Bronchial epithelial cell (primary cell): ENCODE data around the gene SELENON. TPM values are rescaled to one million over a fixed set of nuclear protein-coding genes. Genes with fewer than 3 reads are reported as not detected.

Experiments
- DNase-seq: peaks from one replicate; pipeline ENCODE4 v3.0.0-alpha.2; 2010; ENCODE audit warnings: low read depth
- FAIRE-seq: peaks from 2 replicates; lab custom pipeline; 2011; peaks lifted over from hg19 to GRCh38; lab: Jason Lieb, UNC
- H3K27me3 ChIP-seq: 2 replicates; pipeline ENCODE4 v1.5.1; 2011; ENCODE audit warnings: low read length; ENCODE audit not compliant: control insufficient read depth, insufficient read depth
- H3K36me3 ChIP-seq: 2 replicates; pipeline ENCODE4 v1.5.1; 2011; ENCODE audit warnings: low read length; ENCODE audit not compliant: control insufficient read depth, insufficient read depth
- H3K4me3 ChIP-seq: 2 replicates; pipeline ENCODE4 v1.5.1; 2011; ENCODE audit warnings: mild to moderate bottlenecking, low read depth, low read length, control low read depth
- CTCF ChIP-seq: IDR thresholded peaks from 2 replicates; pipeline ENCODE4 v1.5.1; 2011; ENCODE audit warnings: mild to moderate bottlenecking, moderate library complexity, low read length, control low read depth, inconsistent platforms; ENCODE audit not compliant: insufficient read depth, severe bottlenecking
- total RNA-seq: library from RNA; depleted of rRNA; stranded (reverse); fragments of >200 nt; gene quantifications from 2 replicates; pipeline ENCODE4 v1.2.1, GENCODE V29; 2014

The SELENON gene
- total RNA-seq, 1 donor from 2014 or later, result 3.4 TPM

GRCh38 chr1:25807480-25808390 lies 7.7 kb downstream of the SELENON start:
- no peak overlapping the region for H3K4me3 ChIP-seq
- TF ChIP-seq CTCF, result no peak
- H3K36me3 ChIP-seq, result peaks cover 28% of the 10 kb centered on the region
- DNase-seq (no peak), FAIRE-seq (peak; percentile 52)
- no peaks in the 10 kb centered on the region for H3K27me3 ChIP-seq

- H3K4me3 ChIP-seq, result no peak overlapping the region
- TF ChIP-seq CTCF, result no peak
- DNase-seq, result no peak
- no peak for FAIRE-seq
- H3K27me3 ChIP-seq, result no peaks in the 10 kb centered on the region
- H3K36me3 ChIP-seq, result peaks cover 28% of the 10 kb centered on the region
These were observed 8.7 kb downstream of the SELENON start for GRCh38 chr1:25808481-25809244.

GRCh38 chr1:25809283-25809926 lies 9.4 kb downstream of the SELENON start:
- FAIRE-seq (no peak), DNase-seq (no peak)
- Histone ChIP-seq H3K36me3 (peaks cover 30% of the 10 kb centered on the region), H3K4me3 (no peak overlapping the region), H3K27me3 (no peaks in the 10 kb centered on the region)
- no peak for TF ChIP-seq CTCF

GRCh38 chr1:25809929-25810328 lies 9.9 kb downstream of the SELENON start:
- FAIRE-seq (no peak), DNase-seq (no peak)
- Histone ChIP-seq H3K4me3 (no peak overlapping the region), H3K36me3 (peaks cover 32% of the 10 kb centered on the region), H3K27me3 (no peaks in the 10 kb centered on the region)
- TF ChIP-seq CTCF, result no peak

GRCh38 chr1:25810341-25811299 lies 10.6 kb downstream of the SELENON start:
- Histone ChIP-seq H3K4me3 (no peak overlapping the region), H3K36me3 (peaks cover 29% of the 10 kb centered on the region), H3K27me3 (no peaks in the 10 kb centered on the region)
- TF ChIP-seq CTCF, result peak; percentile 97
- FAIRE-seq, result no peak
- DNase-seq, result peak; percentile 28
